Renal cortical epithelial cell (primary cell): Measurements from ENCODE around the gene ARHGEF16. TPM values are rescaled to one million over a fixed set of nuclear protein-coding genes. Genes with fewer than 3 reads are reported as not detected.
A peak's percentile ranks its signal among the peaks of the same experiment; 100 is the strongest.

Experiments
- DNase-seq: peaks from one replicate; pipeline ENCODE4 v3.0.0-alpha.2; 2011; ENCODE audit warnings: low read depth
- total RNA-seq: library from RNA; depleted of rRNA; stranded (reverse); fragments of >200 nt; gene quantifications from 2 replicates; pipeline ENCODE4 v1.2.3, GENCODE V29; 2014

Gene ARHGEF16
- total RNA-seq, 1 donor from 2014 or later, result 6.4 TPM

DNA sequence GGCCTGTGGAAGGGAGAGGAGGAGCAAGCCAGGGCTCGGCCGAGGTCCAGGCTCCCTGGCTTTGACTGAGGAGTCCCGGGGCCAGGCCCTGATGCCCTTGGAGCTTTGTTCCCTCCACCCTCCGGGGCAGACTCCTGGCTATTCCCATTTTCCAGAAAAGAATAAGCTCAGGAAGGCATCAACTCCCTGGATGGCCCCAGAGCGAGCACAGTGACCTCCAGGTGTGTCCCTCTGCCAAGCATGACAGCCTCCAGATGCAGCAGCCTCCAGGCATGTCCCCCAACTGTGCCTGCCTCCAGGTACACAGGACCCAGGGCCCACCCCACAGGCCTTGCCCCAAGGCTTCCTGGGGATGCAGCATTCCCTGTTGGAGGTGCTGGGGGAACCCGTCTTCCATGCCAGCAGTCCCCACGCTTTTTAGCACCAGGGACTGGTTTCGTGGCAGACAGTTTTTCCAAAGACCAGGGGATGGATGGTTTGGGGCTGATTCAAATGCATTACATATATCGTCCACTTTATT, 15.7 kb upstream of the ARHGEF16 start:
- DNase-seq, result no peak

DNA sequence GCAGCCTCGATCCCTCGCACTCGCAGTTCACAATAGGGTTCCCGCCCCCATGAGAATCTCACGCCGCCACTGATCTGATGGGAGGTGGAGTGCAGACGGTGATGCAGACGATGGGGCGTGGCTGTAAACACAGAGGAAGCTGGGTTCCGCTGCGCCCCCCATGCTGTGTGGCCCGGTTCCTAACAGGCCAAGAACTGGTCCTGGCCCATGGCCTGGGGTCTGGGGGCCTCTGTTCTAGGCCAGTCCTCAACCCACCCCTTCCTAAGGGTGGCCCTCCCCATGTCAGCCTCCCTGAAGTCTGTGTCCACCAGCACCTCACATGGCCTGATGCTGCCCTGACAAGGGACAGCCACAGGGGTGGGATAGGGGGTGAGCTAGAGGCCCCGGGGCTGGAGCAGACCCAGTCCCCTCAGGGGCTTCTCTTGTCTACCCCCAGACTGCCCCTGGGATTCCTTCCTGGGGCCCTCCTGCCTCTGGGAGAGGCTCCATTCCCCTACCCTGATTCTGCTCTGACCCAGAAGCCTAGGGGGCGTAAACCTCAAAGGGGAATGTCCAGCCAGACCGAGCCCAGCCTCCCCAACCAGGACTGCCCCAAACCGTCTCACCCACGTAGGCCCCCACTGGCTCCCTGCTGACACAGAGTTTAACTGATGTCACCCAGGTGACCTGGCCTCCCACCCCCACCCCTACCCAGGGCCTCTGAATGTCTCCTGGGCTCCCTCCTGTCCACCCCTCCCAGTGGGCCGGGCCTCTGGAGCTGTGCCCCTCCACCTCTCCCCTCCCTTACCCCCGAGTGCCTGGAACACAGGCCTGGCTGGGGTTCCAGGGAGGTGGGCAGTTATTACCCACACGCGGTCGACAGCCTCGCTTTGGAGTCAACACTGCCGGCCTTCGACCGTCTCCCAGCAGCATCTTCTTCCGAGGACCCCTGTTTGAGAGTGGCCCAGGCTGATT, 14.8 kb upstream of the ARHGEF16 start:
- no peak for DNase-seq

DNA sequence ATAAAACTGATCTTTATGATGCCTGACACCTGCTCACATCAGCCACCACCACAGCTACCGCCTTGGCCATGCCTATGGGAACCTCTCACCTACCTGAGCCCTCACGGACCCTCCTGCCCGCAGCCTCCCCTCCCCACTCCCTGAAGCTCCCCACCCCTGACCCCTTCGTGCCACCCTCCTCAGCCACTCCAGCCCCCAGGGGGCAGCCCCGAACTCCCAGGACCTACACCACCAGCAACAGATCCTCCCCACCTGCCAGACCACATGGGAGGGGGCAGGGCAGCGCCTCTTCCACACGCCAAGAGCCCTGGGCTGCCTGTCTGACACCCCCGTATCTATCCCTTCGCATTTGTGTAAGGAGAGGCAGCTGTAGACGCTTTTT, 14.2 kb upstream of the ARHGEF16 start:
- DNase-seq, result no peak

DNA sequence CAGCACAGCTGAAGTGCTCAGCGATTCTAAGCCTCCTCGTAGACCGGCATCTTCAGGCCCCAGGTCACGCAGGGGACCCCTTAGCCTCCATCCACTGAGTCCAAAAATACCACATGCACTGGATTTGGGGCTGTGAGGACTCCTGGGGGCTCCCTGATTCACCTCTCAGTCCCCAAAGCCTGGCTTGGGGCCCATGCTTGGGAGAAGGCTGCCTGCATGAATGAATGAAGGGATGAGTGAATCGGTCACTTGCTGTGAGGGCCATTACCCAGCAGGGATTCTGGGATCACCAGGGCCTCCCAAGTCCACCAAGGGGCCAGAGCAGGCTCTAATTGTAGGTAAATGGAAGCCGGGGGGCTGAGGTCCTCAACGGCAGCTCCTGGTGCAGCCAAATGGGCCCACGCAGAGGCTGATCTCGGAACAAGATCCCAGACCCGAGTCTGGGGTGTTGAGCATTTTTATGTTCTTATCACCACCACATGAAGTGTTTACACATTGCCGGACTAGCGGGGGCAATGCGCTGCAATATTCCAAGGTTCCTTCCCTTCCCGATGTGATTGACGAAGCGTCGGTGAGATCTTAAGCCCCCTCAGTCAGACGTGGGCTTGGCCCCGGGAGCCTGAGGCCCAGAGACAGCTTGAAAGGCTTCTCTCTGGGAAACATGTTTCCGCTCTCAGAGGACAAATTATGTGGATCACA, 13.6 kb upstream of the ARHGEF16 start:
- DNase-seq, result no peak

DNA sequence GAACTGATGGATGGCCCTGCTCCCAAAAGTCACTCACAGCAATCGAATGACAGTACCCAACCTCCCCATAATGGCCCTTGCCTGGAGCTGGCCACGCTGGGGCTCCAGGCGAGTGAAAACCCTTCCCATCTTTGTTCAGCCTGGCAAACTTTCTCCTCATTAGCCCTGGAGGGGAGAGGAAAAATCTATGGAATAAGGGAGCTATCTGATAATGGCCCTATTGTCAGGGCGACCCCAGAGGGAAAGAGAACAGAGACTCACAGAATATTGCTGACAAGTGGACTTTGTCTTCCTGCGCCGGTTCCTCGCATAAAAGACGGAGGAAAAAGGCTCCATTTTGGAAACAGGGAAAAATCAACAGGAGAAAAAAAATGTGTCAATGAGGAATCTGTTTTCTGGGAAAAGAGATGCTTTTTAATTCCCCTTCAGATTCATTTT, 13.0 kb upstream of the ARHGEF16 start:
- no peak for DNase-seq

DNA sequence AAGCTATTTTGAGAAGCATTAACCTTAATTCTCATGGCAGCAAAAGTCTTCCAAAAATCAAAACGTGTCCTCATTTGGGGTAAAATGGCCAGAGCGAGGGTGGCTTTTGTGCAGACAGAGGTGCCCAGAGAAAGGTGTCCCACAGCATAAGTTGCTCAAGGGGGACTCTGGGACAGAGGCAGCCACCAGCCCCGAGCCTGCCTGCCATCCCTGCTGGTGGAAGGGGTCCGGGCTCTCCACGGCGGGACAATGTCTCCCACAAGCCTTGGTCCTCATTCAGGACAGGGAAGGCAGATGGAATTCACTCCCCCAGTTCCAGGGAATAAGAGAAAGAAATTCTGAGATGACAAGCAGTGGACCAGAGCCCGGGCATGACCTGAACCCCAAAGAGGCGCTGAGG, 12.6 kb upstream of the ARHGEF16 start:
- no peak for DNase-seq

DNA sequence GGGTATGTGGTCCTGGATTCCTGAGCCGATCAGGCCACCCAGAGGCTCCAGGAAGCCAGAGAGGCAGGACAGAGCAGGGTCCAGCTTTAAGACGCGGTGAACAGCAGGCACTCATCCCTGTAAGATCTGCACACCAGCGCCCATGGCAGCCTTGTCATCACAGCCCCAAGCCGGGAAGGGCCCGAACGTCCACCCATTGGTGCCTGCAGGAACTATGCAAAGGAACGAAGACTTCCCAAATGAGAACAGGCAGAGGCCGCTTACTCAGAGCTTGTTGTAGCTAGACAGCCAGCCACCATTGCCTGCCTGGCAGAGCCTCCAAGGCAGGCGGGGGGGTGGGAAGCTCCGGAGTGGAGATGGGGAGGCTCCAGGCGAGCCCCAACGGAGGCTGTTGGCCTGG, 12.1 kb upstream of the ARHGEF16 start:
- DNase-seq, result no peak

DNA sequence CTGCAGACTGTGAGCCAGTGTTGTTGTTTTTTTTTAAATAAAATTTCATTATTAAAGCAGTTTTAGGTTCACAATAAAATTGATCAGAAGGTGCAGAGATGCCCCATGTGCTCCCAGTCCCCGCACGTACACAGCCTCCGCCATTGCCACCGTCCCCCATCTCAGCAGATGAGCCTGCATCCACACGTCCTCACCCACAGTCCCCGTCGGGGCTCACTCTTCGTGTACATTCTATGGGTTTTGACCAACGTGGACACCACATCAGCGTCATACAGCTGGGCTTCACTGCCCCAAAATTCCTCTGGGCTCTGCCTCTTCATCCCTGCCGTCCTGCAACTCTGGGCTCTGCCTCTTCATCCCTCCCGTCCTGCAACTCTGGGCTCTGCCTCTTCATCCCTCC, 11.6 kb upstream of the ARHGEF16 start:
- DNase-seq, result no peak

DNA sequence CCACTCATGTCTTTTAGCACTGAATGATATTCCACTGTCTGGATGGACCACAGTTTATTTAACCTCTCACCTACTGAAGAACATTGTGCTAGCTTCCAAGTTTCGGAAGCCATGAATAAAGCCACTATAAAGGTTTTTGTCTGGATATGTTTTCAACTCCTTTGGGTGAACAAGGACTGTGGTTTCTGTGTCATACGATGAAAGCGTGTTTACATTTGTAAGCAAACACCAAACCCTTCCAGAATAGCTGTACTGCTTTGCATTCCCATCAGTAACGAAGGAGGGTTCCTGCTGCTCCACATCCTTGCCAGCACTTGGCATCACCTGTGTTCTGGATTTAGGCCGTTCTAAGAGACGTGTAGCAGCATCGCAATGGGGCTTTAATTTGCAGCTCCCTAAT, 10.7 kb upstream of the ARHGEF16 start:
- DNase-seq, result no peak

DNA sequence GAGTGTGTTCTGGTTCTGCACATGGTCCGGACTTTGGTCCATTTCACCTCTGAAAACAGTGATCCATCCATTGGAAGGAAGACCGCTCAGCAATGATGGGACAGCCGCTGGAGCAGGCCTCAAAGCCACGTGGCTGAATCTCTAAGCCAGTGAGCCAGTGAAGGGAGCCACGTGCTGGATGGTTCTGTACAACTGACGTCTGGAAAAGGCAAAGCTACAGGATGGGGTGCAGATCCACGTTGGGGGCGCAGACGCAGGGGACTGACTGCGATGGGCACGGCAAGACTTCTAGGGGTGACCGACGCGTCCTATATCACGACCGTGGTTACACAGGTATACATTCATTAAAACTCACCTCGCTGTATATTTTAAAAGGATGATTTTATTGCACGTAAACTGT, 10.2 kb upstream of the ARHGEF16 start:
- no peak for DNase-seq

DNA sequence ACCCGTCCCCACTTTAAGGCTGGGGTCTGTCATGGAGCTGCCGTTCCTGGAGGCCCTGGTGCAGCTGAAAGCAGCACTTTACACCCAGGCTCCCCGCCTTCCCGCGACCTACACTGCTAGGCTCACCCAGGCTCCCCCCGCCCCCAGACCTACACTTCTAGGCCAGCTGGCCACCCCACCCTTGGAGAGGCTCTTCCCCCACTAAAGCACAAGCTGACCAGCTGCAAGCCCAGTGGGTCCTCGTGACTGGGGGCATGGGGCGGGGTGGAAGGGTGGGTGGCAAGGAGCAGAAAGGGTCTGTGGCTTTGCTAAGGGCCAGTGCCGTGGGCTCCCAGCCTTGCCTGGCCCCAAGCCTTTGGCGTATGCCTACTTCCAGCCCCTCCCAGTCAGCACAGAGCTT, 9.7 kb upstream of the ARHGEF16 start:
- DNase-seq, result no peak

DNA sequence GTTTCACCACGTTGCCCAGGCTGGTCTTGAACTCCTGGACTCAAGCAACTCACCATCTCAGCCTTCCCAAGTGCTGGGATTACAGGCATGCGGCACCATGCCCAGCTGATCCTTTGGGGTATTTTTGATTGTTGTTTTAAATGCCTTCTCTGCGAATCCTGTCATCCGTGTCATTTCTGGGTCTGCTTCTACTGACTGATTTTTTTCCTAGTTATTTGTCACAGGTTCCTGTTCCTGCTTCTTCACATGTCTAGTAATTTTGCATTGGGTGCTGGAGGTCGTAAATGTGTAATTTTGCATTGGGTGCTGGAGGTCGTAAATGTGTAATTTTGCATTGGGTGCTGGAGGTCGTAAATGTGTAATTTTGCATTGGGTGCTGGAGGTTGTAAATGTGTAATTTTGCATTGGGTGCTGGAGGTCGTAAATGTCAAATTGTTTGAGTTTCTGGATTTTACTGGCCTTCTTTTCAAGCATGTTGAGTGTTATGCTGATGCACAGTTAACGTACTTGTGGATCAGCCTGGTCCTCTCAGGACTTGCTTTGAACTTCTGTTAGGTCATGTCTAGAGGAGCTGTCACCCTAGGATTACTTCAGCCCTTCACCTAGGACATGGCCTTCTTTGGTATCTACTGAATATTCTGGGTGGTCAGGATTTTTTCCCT, 4.1 kb upstream of the ARHGEF16 start:
- DNase-seq, result no peak

DNA sequence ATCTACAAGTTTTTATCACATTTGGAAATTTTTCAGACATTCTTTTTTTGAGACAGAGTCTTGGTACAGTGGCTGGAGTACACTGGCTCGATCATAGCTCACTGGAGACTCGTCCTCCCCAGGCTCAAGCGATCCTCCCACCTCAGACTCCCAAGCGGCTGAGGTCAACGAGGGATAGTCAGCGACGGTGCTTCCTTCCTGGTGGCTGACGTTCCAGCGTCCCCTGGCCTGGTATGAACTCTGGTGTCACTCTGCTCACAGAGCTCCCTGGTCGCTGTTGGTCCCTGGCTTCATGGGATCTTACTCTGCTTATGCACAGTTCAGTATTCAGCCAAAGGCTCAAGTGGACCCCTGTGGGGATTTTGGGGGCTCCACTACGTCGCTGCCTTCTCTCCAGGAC, 3.5 kb upstream of the ARHGEF16 start:
- DNase-seq, result no peak

DNA sequence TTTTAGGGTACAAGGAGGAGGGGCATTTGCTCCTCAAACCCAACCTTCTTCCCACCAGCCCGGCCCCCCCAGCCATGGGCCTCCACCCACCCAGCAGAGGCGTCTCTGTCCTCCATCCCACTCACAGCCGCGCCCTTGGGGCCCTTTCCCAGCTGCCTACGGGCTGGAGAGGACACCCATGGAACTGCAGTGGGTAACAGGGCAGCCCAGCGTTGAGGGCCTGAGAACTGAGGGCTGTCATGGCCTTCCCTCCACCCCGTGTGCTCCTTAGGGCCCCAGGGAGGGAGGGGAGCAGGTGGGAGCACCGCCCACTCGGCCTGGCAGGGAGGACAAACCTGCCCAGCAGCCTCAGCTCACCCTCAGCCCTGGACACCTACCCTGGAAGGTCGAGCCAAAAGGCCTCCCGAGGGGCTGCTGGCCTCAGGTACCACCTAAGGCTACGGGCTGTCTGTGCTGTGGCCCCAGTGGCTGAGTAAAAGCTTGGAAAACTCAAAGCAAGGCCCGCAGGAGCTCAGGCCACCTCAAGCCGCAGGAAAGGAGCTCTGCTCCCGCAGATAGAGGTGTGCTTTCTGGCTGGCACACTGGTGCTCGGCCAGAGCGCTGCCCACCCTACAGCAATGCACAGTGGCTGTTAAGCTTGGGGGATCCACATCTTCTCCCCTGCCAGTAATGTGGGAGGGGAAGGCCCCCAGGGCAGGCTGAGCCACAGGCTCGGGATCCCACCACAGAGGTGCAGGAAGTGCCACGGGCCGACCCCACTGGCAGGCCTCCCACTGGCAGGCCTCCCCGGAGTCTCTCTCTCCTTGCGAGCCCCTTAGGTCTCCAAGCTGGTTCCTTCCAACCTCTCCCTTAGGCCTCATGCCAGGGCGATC, 2.2 kb upstream of the ARHGEF16 start:
- no peak for DNase-seq

DNA sequence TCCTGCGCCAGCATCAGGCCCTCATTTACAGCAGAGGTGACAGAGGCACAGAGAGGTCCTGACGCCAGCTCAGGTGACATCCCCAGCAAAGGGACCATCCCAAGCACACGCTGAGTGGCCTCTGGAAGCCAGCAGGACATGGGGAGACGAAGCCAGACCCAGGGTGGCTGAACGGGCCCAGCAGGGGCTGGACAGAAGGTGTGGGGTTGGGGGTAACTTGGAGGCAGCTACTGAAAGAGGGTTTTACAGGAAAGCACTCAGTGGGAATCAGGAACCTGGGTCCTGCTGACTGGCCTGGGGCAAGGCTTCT, 1.6 kb upstream of the ARHGEF16 start:
- no peak for DNase-seq

DNA sequence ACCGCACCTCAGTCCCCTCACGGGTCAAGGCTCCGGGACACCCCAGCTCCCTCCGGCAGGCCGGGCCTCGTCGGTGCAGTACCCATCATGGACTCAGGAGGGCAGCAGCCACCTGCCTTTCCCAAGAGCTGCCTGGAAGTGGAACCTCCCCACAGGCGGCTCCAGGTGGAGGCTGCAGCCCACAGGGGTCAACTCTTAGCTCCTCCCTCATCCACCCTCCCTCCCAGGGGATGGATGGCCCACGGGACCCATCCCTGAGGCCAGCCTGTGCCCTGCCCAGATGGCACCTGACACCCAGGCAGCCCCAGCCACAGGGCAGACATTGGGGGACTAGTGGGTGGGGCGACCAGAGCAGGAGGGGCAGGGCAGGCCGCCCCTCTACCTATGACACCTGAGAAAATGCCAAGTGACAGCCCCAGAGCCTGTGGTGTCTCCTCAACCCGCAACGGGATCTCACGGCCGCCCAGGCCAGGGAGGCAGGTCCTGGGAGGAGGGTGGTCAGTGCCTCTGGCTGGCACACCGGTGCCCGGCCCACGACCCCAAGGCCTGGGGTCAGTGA, 1.2 kb upstream of the ARHGEF16 start:
- peak; percentile 45 for DNase-seq

DNA sequence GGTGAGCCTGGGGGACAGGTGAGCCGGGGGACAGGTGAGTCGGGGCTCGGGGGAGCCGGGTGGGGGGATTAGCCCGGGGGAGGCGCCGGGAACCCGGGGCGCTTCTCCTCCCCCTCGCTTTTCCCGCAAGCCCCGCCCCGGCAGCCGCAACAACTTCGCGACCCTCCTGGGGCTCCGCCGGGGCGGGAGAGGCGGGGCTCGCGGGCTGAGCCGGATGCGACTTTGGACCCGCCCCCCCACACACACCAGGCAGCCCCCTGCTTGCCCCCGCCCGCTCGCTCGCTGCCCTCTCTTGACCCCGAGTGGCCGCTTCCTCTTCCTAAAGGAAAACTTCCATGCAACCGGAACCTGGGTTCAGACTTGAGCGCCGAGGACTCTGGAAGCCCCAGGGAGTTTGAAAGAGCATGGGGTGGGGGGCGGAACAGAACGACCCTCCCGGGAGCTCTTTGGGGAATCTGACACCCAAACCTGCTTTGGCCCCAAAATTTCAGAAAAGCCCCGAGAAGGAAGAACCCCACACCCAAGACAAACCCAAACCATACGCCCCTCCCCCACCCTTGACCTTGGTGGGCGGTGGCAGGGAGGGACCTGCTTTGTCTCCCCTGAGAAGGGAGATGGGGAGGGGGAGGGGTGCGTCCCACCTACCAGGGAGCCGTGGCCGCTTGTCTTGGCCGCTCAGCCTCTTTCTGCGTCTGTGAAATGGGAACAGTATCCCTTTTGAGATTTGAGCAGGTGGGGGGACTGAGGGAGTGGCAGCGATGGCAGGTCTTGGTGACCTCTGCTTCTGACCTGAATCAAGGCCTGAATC, 550 bp downstream of the ARHGEF16 start:
- no peak for DNase-seq

DNA sequence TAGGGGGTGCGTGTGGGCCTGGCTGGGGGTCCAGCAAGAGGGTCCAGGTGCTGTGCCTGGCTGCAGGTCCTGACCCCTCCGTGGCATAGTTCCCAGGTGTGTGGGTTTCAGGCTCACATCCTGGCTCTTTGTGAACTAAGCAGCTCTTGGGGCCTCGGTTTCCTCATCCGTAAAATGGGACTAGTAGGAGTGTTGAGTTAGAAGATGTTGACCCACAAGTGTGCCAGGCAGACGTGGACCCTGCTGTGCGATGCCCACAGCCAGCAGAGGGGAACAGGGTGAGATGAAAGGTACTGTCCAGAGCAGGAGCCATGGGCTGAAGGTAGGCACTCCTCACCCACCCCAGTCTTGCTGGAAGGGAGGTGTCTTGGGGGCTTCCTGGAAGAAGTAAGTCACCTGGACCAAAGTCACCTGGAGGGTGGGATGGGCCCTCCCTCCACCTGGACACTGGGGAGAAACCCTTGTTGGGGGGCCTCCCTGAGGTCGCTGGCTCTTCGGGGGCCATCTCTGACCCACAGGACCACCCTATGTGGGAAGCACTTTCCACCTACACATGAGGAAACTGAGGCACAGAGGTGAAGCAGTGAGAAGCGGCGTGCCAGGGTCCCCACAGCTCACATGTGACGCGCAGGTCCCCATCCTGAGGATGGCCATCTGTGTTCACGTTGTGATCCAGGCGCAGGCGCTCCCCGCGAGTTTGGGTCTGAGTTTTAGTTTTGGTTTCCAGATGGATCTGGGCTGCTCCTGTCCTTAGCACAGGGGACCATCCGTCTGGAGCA, 1.4 kb downstream of the ARHGEF16 start:
- no peak for DNase-seq

DNA sequence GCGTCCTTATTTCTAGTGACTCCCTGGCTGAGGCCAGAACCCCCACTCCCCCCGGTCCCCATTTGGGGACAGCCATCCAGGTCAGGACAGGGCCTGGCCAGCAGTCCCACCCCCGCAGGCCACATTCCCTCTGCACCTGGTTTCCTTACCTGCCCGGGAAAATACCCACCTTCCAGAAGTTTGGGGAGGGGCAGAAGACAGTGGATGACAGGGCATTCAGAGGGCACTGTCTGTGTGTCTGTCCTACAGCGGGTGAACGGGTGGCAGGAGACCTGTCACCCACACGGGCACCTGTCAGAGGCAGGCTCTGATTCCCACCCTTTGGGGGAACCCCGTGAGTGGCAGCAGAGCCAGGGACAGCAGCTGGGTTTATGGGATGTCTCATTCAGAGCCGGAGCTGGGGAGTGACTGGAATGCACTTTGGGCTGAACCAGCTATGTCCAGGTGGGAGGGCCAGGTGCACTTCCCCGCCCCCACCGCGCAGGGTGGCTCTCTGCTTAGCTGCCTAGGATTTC, 2.0 kb downstream of the ARHGEF16 start:
- no peak for DNase-seq
